Pancreas (tissue), 10 donors: Measurements from ENCODE around the gene TSSK3. TPM values are rescaled to one million over a fixed set of nuclear protein-coding genes. Genes with fewer than 3 reads are reported as not detected.
"Not testable (repeated sequence)": the region's sequence is repeated elsewhere in the genome, so short reads cannot be mapped to it uniquely, and the experiment has no call there.

Experiments
- ATAC-seq, 4 donors: fragments of 200-7000 bp; cut with Tn5 transposase; one replicate each; pipeline versions ENCODE4 v1.8.0 to v1.9.1; 2020; ENCODE audit warnings: mild to moderate bottlenecking in 4 of 4, moderate library complexity in 4 of 4
- DNase-seq, 6 donors: peaks; one replicate each; pipeline ENCODE4 v3.0.0-alpha.2; 2020
- FAIRE-seq: peaks from 2 replicates; lab custom pipeline; 2012; peaks lifted over from hg19 to GRCh38; lab: Jason Lieb, UNC
- H3K27ac ChIP-seq, 4 donors: fragments of 200-600 bp; sonication (generic); 1 replicate in 3 of 4; 2 replicates in 1 of 4; pipeline versions ENCODE4 v1.5.0 to v1.8.0; 2020
- H3K27me3 ChIP-seq, 4 donors: fragments of 200-600 bp; one replicate each; pipeline ENCODE4 v1.8.0; 2021
- H3K36me3 ChIP-seq, 3 donors: fragments of 200-600 bp; sonication (generic) in 1 of 3; one replicate each; pipeline versions ENCODE4 v1.5.0 to v1.8.0; 2020 to 2021
- H3K4me1 ChIP-seq, 3 donors: fragments of 200-600 bp; one replicate each; pipeline ENCODE4 v1.8.0; 2021
- H3K4me3 ChIP-seq, 4 donors: fragments of 200-600 bp; sonication (generic) in 2 of 4; one replicate each; pipeline versions ENCODE4 v1.5.0 to v1.8.0; 2020 to 2021
- H3K9me3 ChIP-seq, 4 donors: fragments of 200-600 bp; one replicate each; pipeline ENCODE4 v1.8.0; 2021
- WGBS, 2 donors: extraction: QIAGEN DNeasy Blood & Tissue Kit; methylation state at CpG; one replicate each; pipeline ENCODE4 v1.1.7; 2013; 5-methylcytosine and 5-hydroxymethylcytosine counted together
- intact Hi-C, 3 donors: fragments of 100-400 bp; cut with DNase I; formaldehyde crosslinking; loops; one replicate each; pipeline versions ENCODE4 v1.11.1 to v1.14.2; 2022
- polyA plus RNA-seq, 2 donors: library from polyadenylated mRNA; stranded (reverse); fragments of 200-250 nt; gene quantifications; one replicate each; pipeline ENCODE4 v1.2.3, GENCODE V29; 2013
- total RNA-seq, 6 donors: library from RNA; stranded (reverse); fragmentation: NEBNext Ultra II Directional in 4 of 6; extraction: Animal tissue kit (Norgen Biotek cat#: 25700) in 4 of 6; gene quantifications; one replicate each; pipeline versions ENCODE4 v1.2.1 to v1.2.4, GENCODE V29; 2021 to 2023
- TF ChIP-seq, protein P1 (sequence below), 4 donors: fragments of 200-600 bp; sonication (generic) in 3 of 4; IDR thresholded peaks; one replicate each; pipeline versions ENCODE4 v1.5.0 to v1.8.0; 2021; ENCODE audit warnings: antibody characterized with exemption in 4 of 4
- donor health status: healthy with polysubstance abuse.
- donor health status: DM: no; HTN: no; CAD: no; lungs with moderate emphysema.
- donor health status: DM: no; HTN: no; CAD: no.
- donor health status: control.
- donor health status: control.
- donor health status: Bipolar disorder and iron deficiency.
- donor health status: DM: yes; HTN: yes; CAD: no.
- donor health status: DM: no; HTN: no; CAD: no.
- donor health status: DM: no; HTN: no; CAD: no.
- donor health status: DM: yes; HTN: yes; CAD: no.

Gene TSSK3
- total and polyA plus RNA-seq, 8 donors, result 0.35 to 2.5 (median 1.3) TPM

DNA sequence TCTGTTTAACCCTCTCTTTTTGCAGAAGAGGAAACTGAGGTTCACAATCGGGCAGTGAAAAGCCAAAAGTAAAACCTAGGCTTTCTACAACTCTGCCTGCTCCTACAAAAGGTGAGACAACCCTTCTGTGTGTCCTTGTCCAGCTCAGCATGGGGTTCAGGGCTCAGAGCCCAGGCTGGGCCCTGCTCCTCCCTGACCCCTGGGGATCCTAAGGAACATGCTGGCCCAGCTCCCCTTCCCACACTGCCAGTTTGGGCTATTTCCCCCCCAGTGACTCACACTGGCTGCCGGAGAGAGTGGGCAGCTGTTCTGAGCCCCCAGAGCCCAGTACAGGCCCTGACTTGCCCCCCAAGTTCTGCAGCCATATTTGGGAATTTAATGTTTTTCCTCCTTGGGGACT is 8.9 kb upstream of the TSSK3 start:
- FAIRE-seq (no peak), DNase-seq (peak in 1 of 6 donors; percentile 36), ATAC-seq (no peak)
- Histone ChIP-seq H3K9me3 (no peaks in the 10 kb centered on the region), H3K4me1 (peaks cover 0 to 17% (median 14%) of the 10 kb centered on the region in 3 donors), H3K27me3 (no peaks in the 10 kb centered on the region), H3K4me3 (no peak overlapping the region), H3K36me3 (no peaks in the 10 kb centered on the region), H3K27ac (no peak overlapping the region)
- TF ChIP-seq, protein P1, sequence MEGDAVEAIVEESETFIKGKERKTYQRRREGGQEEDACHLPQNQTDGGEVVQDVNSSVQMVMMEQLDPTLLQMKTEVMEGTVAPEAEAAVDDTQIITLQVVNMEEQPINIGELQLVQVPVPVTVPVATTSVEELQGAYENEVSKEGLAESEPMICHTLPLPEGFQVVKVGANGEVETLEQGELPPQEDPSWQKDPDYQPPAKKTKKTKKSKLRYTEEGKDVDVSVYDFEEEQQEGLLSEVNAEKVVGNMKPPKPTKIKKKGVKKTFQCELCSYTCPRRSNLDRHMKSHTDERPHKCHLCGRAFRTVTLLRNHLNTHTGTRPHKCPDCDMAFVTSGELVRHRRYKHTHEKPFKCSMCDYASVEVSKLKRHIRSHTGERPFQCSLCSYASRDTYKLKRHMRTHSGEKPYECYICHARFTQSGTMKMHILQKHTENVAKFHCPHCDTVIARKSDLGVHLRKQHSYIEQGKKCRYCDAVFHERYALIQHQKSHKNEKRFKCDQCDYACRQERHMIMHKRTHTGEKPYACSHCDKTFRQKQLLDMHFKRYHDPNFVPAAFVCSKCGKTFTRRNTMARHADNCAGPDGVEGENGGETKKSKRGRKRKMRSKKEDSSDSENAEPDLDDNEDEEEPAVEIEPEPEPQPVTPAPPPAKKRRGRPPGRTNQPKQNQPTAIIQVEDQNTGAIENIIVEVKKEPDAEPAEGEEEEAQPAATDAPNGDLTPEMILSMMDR (IDR thresholded peaks at IDR 0.05), result no peak
- intact Hi-C loops, result no loop called here
- 71 to 82% methylated on average over 2 of the region's 2 CpGs for WGBS, 2 donors

DNA sequence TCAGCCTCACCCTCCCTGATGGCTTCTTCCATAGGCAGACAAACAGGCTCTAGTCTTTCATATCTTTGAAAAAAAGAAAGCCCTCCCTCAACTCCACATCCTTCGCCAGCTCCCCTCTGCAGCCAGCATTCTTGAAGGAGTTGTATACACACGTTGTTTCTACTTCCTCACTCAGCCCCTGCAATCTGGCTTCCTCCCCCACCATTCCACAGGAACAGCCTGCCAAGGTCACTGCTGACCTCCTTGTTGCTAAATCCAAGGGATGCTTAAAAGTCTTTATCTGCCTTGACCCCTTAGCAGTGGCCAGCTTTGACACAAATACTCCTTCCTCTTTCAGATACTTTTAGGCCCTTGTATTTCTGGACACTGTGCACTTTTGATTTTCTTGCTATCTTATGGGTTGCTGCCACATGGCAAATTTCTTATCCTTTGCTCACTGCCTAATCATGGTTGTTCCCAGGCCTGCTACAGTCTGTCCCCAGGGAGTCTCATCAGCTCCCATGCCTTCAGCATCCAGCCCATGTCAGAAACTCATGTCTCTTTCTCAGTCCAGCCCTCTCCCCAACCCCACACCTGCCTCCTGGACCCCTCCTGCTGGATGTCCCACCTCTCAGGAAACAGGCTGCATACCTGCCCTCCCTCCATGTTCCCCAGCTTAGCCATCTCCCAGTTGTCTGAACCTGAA is 8.3 kb upstream of the TSSK3 start:
- H3K27ac ChIP-seq, result no peak overlapping the region
- no peak overlapping the region for H3K4me3 ChIP-seq
- TF ChIP-seq, protein P1 (IDR thresholded peaks at IDR 0.05), result no peak
- FAIRE-seq (no peak), ATAC-seq (no peak), DNase-seq (peak in 1 of 6 donors; percentile 30)
- no peaks in the 10 kb centered on the region for H3K9me3 ChIP-seq
- no peaks in the 10 kb centered on the region for H3K27me3 ChIP-seq
- H3K36me3 ChIP-seq, result no peaks in the 10 kb centered on the region
- intact Hi-C loops, result no loop called here
- peaks cover 0 to 17% (median 14%) of the 10 kb centered on the region in 3 donors for H3K4me1 ChIP-seq
- WGBS, 2 donors, result 45 to 49% methylated on average over 2 of the region's 2 CpGs

DNA sequence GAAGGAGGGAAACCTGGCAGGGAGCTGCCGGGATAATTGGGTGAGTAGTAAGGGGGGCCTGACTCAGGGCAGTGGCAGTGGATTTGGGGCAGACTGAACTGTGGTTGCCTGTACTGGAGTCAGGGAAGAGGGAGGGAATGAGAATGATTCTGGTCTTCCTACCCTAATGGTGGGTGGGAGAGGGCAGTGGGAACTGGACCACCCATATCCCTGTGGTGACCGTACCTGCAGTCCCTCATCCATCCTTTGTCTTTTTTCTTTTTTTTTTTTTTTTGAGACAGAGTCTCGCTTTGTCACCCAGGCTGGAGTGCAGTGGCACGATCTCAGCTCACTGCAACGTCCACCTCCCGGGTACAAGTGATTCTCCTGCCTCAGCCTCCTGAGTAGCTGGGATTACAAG is 6.6 kb upstream of the TSSK3 start:
- H3K4me3 ChIP-seq, intact Hi-C loops, FAIRE-seq, H3K9me3 ChIP-seq, ATAC-seq, H3K27me3 ChIP-seq, H3K27ac ChIP-seq, H3K36me3 ChIP-seq: not testable (repeated sequence)
- H3K4me1 ChIP-seq, result peaks cover 0 to 17% (median 14%) of the 10 kb centered on the region in 3 donors
- WGBS, 2 donors, result 92 to 95% methylated on average over 5 to 6 of the region's 6 CpGs
- DNase-seq, result peak in 1 of 6 donors; percentile 6

DNA sequence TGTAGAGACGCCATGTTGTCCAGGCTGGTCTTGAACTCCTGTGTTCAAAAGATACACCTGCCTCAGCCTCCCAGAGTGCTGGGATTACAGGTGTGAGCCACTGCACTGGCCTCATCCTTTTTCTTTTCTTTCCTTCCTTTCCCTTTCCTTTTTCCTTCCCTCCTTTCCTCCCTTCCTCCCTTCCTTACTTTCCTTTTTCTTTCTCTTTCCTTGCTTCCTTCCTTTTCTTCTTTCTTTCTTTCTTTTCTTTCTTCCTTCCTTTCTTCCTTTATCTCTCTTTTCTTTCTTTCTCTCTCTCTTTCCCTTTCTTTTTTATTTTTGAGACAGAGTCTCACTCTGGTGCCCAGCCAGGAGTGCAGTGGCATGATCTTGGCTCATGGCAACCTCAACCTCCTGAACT is 5.9 kb upstream of the TSSK3 start:
- Histone ChIP-seq H3K4me3 (no peak overlapping the region), H3K27me3 (no peaks in the 10 kb centered on the region), H3K9me3 (no peaks in the 10 kb centered on the region), H3K36me3 (no peaks in the 10 kb centered on the region), H3K27ac (no peak overlapping the region), H3K4me1 (peaks cover 0 to 17% (median 17%) of the 10 kb centered on the region in 3 donors)
- 92 to 98% methylated on average over 1 of the region's 1 CpG for WGBS, 2 donors
- TF ChIP-seq, protein P1 (IDR thresholded peaks at IDR 0.05), result no peak
- FAIRE-seq (no peak), DNase-seq (no peak), ATAC-seq (no peak)
- intact Hi-C loops, result no loop called here

DNA sequence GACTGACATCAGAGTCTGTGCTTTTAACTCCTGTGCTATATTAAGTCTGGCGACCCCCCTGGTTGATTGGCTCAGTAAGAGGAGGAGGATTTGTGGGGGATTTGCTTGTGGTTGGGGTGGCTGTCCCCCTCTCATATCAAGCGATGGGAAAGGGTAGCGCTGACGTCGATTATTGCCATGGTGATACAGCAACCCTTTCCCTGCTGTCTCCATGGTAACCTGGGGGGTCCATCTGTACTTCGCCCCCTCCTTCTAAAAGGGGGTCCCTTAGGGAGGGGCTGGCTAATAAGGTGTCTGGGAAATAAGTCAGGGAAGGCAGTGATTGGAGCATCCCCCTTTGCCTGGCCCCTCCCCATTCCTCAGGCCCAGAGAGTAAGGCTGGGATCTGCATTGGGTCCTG is 4.7 kb upstream of the TSSK3 start:
- Histone ChIP-seq H3K36me3 (no peaks in the 10 kb centered on the region), H3K4me1 (peaks cover 4 to 17% (median 11%) of the 10 kb centered on the region in 3 donors), H3K27ac (no peak overlapping the region), H3K9me3 (no peaks in the 10 kb centered on the region), H3K27me3 (no peaks in the 10 kb centered on the region), H3K4me3 (no peak overlapping the region)
- ATAC-seq, result no peak
- DNase-seq, result no peak
- intact Hi-C loops, result no loop called here
- WGBS, 2 donors, result 70 to 80% methylated on average over 6 of the region's 6 CpGs
- TF ChIP-seq, protein P1 (IDR thresholded peaks at IDR 0.05), result no peak
- FAIRE-seq, result no peak
